ENCODE data around the gene PRDM16.

Gene PRDM16

DNA sequence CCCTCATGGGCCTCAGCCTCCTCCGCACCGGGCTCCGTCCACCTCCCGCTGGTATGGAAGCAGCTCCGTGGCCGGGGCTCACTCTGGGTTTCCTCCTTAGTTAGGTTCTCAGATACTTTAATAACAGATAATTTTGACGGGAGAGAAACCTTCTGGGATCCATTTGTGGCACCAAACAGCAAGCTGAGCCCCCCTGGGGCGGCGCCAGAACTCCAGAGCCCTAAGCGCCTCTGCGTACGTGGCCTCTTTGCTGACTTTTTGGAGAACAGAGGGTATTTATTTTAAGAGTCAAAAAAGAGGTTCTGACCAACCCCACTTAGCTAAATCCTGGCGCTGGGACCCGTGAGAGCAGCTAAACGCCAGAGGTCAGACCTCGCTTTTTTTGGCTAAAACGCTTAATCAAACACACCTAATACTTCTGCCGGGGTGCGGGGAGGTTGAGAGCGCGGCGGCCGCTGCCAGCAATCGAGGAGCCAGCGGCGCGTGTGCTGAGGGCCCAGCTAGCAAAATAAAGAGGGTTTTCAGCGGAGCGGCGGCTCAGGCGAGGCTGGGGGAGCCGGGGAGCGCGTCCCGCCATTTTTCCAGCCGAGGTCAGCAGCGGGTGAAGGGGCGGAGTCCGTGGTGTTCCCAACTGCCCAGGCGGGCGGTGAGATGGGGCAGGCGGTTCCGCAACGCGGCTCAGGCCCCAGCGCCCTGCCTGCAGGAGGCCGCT, 171.7 kb downstream of the PRDM16 start:
- Histone ChIP-seq H3K4me3 (ENCODE audit: low read length) (no peak overlapping the region), H4K20me1 (ENCODE audit: insufficient read depth, low read length) (no peaks in the 10 kb centered on the region), H3K79me2 (ENCODE audit: low read length) (no peaks in the 10 kb centered on the region), H3K9me2 (replicated peaks; ENCODE audit: insufficient read depth, low read length) (no peaks in the 10 kb centered on the region), H3K36me3 (replicated peaks; ENCODE audit: insufficient read depth, low read length) (no peaks in the 10 kb centered on the region), H3K27ac (ENCODE audit: low read length) (no peak overlapping the region), H3K4me1 (ENCODE audit: low read length) (peaks cover 9% of the 10 kb centered on the region), H3K9me3 (replicated peaks; ENCODE audit: insufficient read depth, low read length) (no peaks in the 10 kb centered on the region), H3F3A (ENCODE audit: insufficient read depth, low read length) (no peaks in the 10 kb centered on the region), H3K27me3 (replicated peaks; ENCODE audit: insufficient read depth, low read length) (peaks cover 95% of the 10 kb centered on the region), H3K9ac (ENCODE audit: low read length) (no peak overlapping the region), H3K4me2 (ENCODE audit: low read depth, low read length) (no peak overlapping the region), H2AFZ (ENCODE audit: low read length) (no peak overlapping the region)
- no peak for DNase-seq
- TF ChIP-seq, protein P1, sequence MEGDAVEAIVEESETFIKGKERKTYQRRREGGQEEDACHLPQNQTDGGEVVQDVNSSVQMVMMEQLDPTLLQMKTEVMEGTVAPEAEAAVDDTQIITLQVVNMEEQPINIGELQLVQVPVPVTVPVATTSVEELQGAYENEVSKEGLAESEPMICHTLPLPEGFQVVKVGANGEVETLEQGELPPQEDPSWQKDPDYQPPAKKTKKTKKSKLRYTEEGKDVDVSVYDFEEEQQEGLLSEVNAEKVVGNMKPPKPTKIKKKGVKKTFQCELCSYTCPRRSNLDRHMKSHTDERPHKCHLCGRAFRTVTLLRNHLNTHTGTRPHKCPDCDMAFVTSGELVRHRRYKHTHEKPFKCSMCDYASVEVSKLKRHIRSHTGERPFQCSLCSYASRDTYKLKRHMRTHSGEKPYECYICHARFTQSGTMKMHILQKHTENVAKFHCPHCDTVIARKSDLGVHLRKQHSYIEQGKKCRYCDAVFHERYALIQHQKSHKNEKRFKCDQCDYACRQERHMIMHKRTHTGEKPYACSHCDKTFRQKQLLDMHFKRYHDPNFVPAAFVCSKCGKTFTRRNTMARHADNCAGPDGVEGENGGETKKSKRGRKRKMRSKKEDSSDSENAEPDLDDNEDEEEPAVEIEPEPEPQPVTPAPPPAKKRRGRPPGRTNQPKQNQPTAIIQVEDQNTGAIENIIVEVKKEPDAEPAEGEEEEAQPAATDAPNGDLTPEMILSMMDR (IDR thresholded peaks at IDR 0.05; ENCODE audit: low read length) = no peak
- TF ChIP-seq EZH2 (optimal IDR thresholded peaks at IDR 0.05; ENCODE audit: low read depth, low read length) (no peak), EZH2phosphoT487 (IDR thresholded peaks at IDR 0.05; ENCODE audit: low read length) (no peak)

DNA sequence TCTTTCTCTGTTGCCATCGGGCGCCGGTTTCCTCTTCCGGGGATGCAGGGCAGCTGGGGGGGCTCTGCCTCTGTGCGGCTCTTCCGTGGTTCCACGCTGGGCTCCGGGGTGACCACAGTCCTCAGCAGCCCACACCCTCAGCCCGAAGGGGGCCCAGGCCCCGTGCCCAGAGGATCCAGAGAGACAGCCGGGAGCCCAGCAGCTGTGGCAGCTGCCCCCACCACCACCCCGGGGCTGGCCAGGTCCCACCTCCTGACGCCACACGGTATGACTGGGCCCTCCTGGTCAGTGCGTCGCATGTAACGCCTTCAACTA, 172.2 kb downstream of the PRDM16 start:
- Histone ChIP-seq H3F3A (ENCODE audit: insufficient read depth, low read length) (no peaks in the 10 kb centered on the region), H3K9ac (ENCODE audit: low read length) (no peak overlapping the region), H3K4me2 (ENCODE audit: low read depth, low read length) (no peak overlapping the region), H3K4me1 (ENCODE audit: low read length) (peaks cover 9% of the 10 kb centered on the region), H3K9me2 (replicated peaks; ENCODE audit: insufficient read depth, low read length) (no peaks in the 10 kb centered on the region), H2AFZ (ENCODE audit: low read length) (no peak overlapping the region), H3K4me3 (ENCODE audit: low read length) (no peak overlapping the region), H3K27ac (ENCODE audit: low read length) (no peak overlapping the region), H3K36me3 (replicated peaks; ENCODE audit: insufficient read depth, low read length) (no peaks in the 10 kb centered on the region), H3K27me3 (replicated peaks; ENCODE audit: insufficient read depth, low read length) (peaks cover 97% of the 10 kb centered on the region), H3K9me3 (replicated peaks; ENCODE audit: insufficient read depth, low read length) (no peaks in the 10 kb centered on the region), H3K79me2 (ENCODE audit: low read length) (no peaks in the 10 kb centered on the region), H4K20me1 (ENCODE audit: insufficient read depth, low read length) (no peaks in the 10 kb centered on the region)
- TF ChIP-seq, protein P1 (IDR thresholded peaks at IDR 0.05; ENCODE audit: low read length) = no peak
- TF ChIP-seq EZH2 (optimal IDR thresholded peaks at IDR 0.05; ENCODE audit: low read depth, low read length) = no peak
- no peak for DNase-seq

DNA sequence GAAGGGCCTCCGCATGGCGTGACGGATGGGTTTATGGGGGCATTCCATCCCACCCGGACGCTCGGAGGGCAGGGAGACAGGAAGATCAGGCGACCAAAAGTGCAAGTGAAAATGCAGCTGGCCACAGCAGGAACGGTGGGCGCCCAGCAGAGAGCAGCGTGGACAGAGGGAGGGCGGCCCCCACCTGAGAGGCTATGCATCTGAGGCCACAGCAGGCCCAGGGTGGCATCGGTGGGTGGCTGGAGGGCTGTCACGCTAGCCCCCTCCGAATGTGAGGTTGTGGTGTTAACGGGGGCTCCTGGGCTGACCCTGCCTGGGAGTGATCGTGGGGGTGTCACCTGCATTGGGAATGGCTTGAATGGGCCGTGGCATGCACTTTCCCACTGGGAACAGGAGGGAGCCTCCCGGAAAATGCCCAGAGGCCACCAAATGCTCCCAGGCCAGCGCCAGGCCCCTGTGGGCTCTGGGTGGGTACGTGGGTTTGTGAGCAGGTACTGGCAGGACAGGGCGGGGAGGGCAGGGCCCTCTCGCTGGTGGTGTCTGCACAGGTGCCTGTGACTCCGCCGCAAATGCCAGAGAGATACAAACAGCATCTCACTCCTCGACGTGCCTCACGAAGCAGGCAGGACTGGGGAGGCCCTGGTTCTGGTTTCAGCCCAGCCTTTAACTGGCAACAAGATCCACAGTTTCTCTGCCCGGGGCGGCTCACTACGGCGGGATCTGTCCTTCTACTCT, 172.8 kb downstream of the PRDM16 start:
- Histone ChIP-seq H3K4me3 (ENCODE audit: low read length) (no peak overlapping the region), H3K27ac (ENCODE audit: low read length) (no peak overlapping the region), H4K20me1 (ENCODE audit: insufficient read depth, low read length) (no peaks in the 10 kb centered on the region), H3K4me2 (ENCODE audit: low read depth, low read length) (no peak overlapping the region), H3K36me3 (replicated peaks; ENCODE audit: insufficient read depth, low read length) (no peaks in the 10 kb centered on the region), H2AFZ (ENCODE audit: low read length) (no peak overlapping the region), H3K27me3 (replicated peaks; ENCODE audit: insufficient read depth, low read length) (peaks cover 98% of the 10 kb centered on the region), H3F3A (ENCODE audit: insufficient read depth, low read length) (no peaks in the 10 kb centered on the region), H3K9me2 (replicated peaks; ENCODE audit: insufficient read depth, low read length) (no peaks in the 10 kb centered on the region), H3K79me2 (ENCODE audit: low read length) (no peaks in the 10 kb centered on the region), H3K9me3 (replicated peaks; ENCODE audit: insufficient read depth, low read length) (no peaks in the 10 kb centered on the region), H3K4me1 (ENCODE audit: low read length) (peaks cover 9% of the 10 kb centered on the region), H3K9ac (ENCODE audit: low read length) (no peak overlapping the region)
- TF ChIP-seq, protein P1 (IDR thresholded peaks at IDR 0.05; ENCODE audit: low read length) = no peak
- TF ChIP-seq EZH2phosphoT487 (IDR thresholded peaks at IDR 0.05; ENCODE audit: low read length) = no peak
- TF ChIP-seq EZH2 (optimal IDR thresholded peaks at IDR 0.05; ENCODE audit: low read depth, low read length) = no peak
- no peak for DNase-seq
